Measurements from ENCODE around the gene DLGAP1. TPM values are rescaled to one million over a fixed set of nuclear protein-coding genes. Genes with fewer than 3 reads are reported as not detected.
"Not testable (repeated sequence)": the region's sequence is repeated elsewhere in the genome, so short reads cannot be mapped to it uniquely, and the experiment has no call there.

DLGAP1 gene
- total and polyA plus RNA-seq, 2 of the 4 experiments (the other 2 are of a cell fraction): under 0.01 to 0.09 TPM

DNA sequence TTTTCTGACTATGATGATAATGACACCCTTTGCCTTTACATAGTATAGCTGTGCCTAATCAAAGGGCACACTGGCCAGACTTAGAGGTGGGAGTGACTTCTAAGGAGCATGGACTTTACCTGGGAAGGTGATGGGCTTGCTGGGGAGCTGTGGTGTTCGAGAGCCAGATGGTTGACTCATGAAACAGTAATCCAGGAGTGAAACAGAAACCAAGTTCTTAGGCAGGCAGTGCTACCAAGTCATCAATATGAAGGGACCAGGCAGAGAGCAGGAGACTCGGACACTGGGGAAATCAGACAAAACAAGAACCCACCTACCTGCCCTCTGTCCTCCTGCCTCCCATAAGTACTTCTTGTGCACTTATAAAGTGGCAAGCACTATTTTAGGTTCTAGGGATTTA, 430.4 kb downstream of the DLGAP1 start:
- H3K4me3 ChIP-seq (ENCODE audit: insufficient read depth, low read depth, low read length): no peak overlapping the region
- no TSS peak for BruUV-seq (replicated peaks)
- CTCF ChIA-PET: no interaction called here
- H3K9ac ChIP-seq (ENCODE audit: low read depth, low read length): no peak overlapping the region
- no peak overlapping the region for H2BK5ac ChIP-seq (ENCODE audit: low read depth, low read length, poor library complexity, severe bottlenecking)
- H3K23ac ChIP-seq (ENCODE audit: low read depth, low read length): no peak overlapping the region
- H2BK15ac ChIP-seq (ENCODE audit: low read depth, low read length): no peak overlapping the region
- no peak overlapping the region for H4K5ac ChIP-seq (ENCODE audit: low read depth, low read length)
- dilution Hi-C loops (cut with HindIII; ENCODE audit: low sequenced_read_pairs, unreplicated experiment): no loop called here
- no peak overlapping the region for H3K4me2 ChIP-seq (ENCODE audit: low read depth, low read length)
- no peaks in the 10 kb centered on the region for H3K79me1 ChIP-seq (ENCODE audit: low read depth in 1 of 2, low read length in 2 of 2)
- DNase-seq (no peak), ATAC-seq (ENCODE audit: low read depth) (no peak)
- no peaks in the 10 kb centered on the region for H3K36me3 ChIP-seq (ENCODE audit: control insufficient read depth, insufficient read depth, low read length)
- H2AFZ ChIP-seq (replicated peaks; ENCODE audit: low read length, poor library complexity): no peak overlapping the region
- intact Hi-C loops (cut with micrococcal nuclease): no loop called here
- POLR2A ChIA-PET (ENCODE audit: unreplicated experiment): no interaction called here
- no peak overlapping the region for H4K8ac ChIP-seq (ENCODE audit: low read depth in 2 of 2, low read length in 2 of 2)
- no peaks in the 10 kb centered on the region for H3K27me3 ChIP-seq (ENCODE audit: control insufficient read depth, insufficient read depth, low read length)
- in situ Hi-C loops (cut with MboI; ENCODE audit: low sequenced_read_pairs): no loop called here
- no peak overlapping the region for H2BK20ac ChIP-seq (ENCODE audit: low read depth, low read length)
- no peak overlapping the region for H2AK5ac ChIP-seq (ENCODE audit: low read depth, low read length)
- H3K4me1 ChIP-seq (ENCODE audit: control insufficient read depth, insufficient read depth, low read length): no peaks in the 10 kb centered on the region
- H3K18ac ChIP-seq (ENCODE audit: low read depth, low read length): no peak overlapping the region
- H3K27ac ChIP-seq (ENCODE audit: insufficient read depth, low read length): no peak overlapping the region
- TF ChIP-seq MXI1 (IDR thresholded peaks at IDR 0.05; ENCODE audit: borderline replicate concordance, low read depth, low read length) (no peak), RCOR1 (IDR thresholded peaks at IDR 0.05; ENCODE audit: insufficient replicate concordance, low read length) (no peak), POLR2A (IDR thresholded peaks at IDR 0.05; ENCODE audit: low read depth, low read length) (no peak), FOS (IDR thresholded peaks at IDR 0.05; ENCODE audit: low read depth, low read length) (no peak), MAFK (IDR thresholded peaks at IDR 0.05; ENCODE audit: low read depth, low read length) (no peak)
- H4K20me1 ChIP-seq (ENCODE audit: insufficient read depth, low read length): no peaks in the 10 kb centered on the region
- no peak overlapping the region for H2BK120ac ChIP-seq (ENCODE audit: low read depth, low read length)
- H2AK9ac ChIP-seq (replicated peaks; ENCODE audit: low read depth, low read length, poor library complexity): no peak overlapping the region
- no peak overlapping the region for H3K14ac ChIP-seq (replicated peaks; ENCODE audit: low read depth, low read length)
- WGBS, 2 experiments (ENCODE audit: extremely low coverage in 2 of 2, insufficient read length in 1 of 2): no CpG with 5 or more reads among the region's 2 CpGs
- H3K9me1 ChIP-seq (ENCODE audit: insufficient read depth, low read length): no peaks in the 10 kb centered on the region
- no peak overlapping the region for H3K56ac ChIP-seq (ENCODE audit: extremely low read depth, insufficient read depth, low read length)
- no peaks in the 10 kb centered on the region for H3K9me3 ChIP-seq (ENCODE audit: control insufficient read depth, insufficient read depth, low read length)
- H4K91ac ChIP-seq (ENCODE audit: insufficient read depth, low read depth, low read length): no peak overlapping the region
- no peak overlapping the region for H3K4ac ChIP-seq (ENCODE audit: low read depth, low read length)

DNA sequence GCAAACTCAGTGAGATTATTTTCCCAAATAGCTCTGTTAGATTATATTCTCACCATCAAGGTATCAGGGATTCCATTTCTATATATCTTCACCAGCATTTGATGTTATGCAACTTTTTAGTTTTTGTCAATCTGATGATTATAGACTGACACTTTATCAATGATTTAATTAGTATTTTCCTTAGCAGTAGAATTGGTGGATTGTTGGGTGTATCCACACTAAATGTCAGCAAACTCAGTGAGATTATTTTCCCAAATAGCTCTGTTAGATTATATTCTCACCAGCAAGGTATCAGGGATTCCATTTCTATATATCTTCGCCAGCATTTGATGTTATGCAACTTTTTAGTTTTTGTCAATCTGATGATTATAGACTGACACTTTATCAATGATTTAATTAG, 432.4 kb downstream of the DLGAP1 start:
- H3K18ac ChIP-seq (ENCODE audit: low read depth, low read length); H3K27ac ChIP-seq (ENCODE audit: insufficient read depth, low read length); H2BK5ac ChIP-seq (ENCODE audit: low read depth, low read length, poor library complexity, severe bottlenecking); H3K79me1 ChIP-seq (ENCODE audit: low read depth in 1 of 2, low read length in 2 of 2); in situ Hi-C loops (cut with MboI; ENCODE audit: low sequenced_read_pairs); dilution Hi-C loops (cut with HindIII; ENCODE audit: low sequenced_read_pairs, unreplicated experiment); H3K4me1 ChIP-seq (ENCODE audit: control insufficient read depth, insufficient read depth, low read length); H3K9ac ChIP-seq (ENCODE audit: low read depth, low read length); ATAC-seq (ENCODE audit: low read depth); H3K4ac ChIP-seq (ENCODE audit: low read depth, low read length); H3K56ac ChIP-seq (ENCODE audit: extremely low read depth, insufficient read depth, low read length); H2AK9ac ChIP-seq (replicated peaks; ENCODE audit: low read depth, low read length, poor library complexity); H3K23ac ChIP-seq (ENCODE audit: low read depth, low read length); H3K14ac ChIP-seq (replicated peaks; ENCODE audit: low read depth, low read length); H2BK120ac ChIP-seq (ENCODE audit: low read depth, low read length); H4K5ac ChIP-seq (ENCODE audit: low read depth, low read length); H3K9me3 ChIP-seq (ENCODE audit: control insufficient read depth, insufficient read depth, low read length); H4K91ac ChIP-seq (ENCODE audit: insufficient read depth, low read depth, low read length); H3K9me1 ChIP-seq (ENCODE audit: insufficient read depth, low read length); H2BK20ac ChIP-seq (ENCODE audit: low read depth, low read length); H2AFZ ChIP-seq (replicated peaks; ENCODE audit: low read length, poor library complexity); H3K27me3 ChIP-seq (ENCODE audit: control insufficient read depth, insufficient read depth, low read length); H2AK5ac ChIP-seq (ENCODE audit: low read depth, low read length); H4K8ac ChIP-seq (ENCODE audit: low read depth in 2 of 2, low read length in 2 of 2); H3K4me2 ChIP-seq (ENCODE audit: low read depth, low read length); H2BK15ac ChIP-seq (ENCODE audit: low read depth, low read length); intact Hi-C loops (cut with micrococcal nuclease); H3K4me3 ChIP-seq (ENCODE audit: insufficient read depth, low read depth, low read length); POLR2A ChIA-PET (ENCODE audit: unreplicated experiment); H4K20me1 ChIP-seq (ENCODE audit: insufficient read depth, low read length); H3K36me3 ChIP-seq (ENCODE audit: control insufficient read depth, insufficient read depth, low read length); DNase-seq; BruUV-seq (replicated peaks): not testable (repeated sequence)
- no CpG with 5 or more reads among the region's 1 CpG for WGBS, 2 experiments (ENCODE audit: extremely low coverage in 2 of 2, insufficient read length in 1 of 2)
- CTCF ChIA-PET: interaction anchor here (1.1 to 1.5 kb wide), 2 partner anchors 24 to 27 kb away, joined by 3 to 6 read pairs; no protein-coding TSS in a partner anchor
